GM19328 (cell line): Measurements from ENCODE around the gene RAB33A.

Experiments
- ATAC-seq: cut with Tn5 transposase; IDR thresholded peaks from one replicate; pipeline ENCODE4 v1.9.1; 2021; ENCODE audit warnings: mild to moderate bottlenecking, moderate library complexity; ENCODE audit not compliant: unreplicated experiment

The RAB33A gene

GRCh38 chrX:130171446-130172126, at the start of gene RAB33A:
TSS of gene RAB33A (plus strand) at chrX:130171962. CDS start at chrX:130172063, 101 bp downstream.
- no peak for ATAC-seq

GRCh38 chrX:130124577-130124976, 47.2 kb upstream of the RAB33A start:
- ATAC-seq: no peak

GRCh38 chrX:130125091-130125874, 46.5 kb upstream of the RAB33A start:
- ATAC-seq: no peak

- no peak for ATAC-seq
These were observed 40.8 kb upstream of the RAB33A start for GRCh38 chrX:130130990-130131389.

GRCh38 chrX:130136496-130136895, 35.3 kb upstream of the RAB33A start:
- ATAC-seq: no peak

- ATAC-seq: no peak
These were observed 34.8 kb upstream of the RAB33A start for GRCh38 chrX:130136961-130137360.

- no peak for ATAC-seq
These were observed 32.1 kb upstream of the RAB33A start for GRCh38 chrX:130139474-130140201.

GRCh38 chrX:130144509-130144908, 27.3 kb upstream of the RAB33A start:
- no peak for ATAC-seq

- no peak for ATAC-seq
These were observed 26.6 kb upstream of the RAB33A start for GRCh38 chrX:130145123-130145522.

- ATAC-seq: no peak
These were observed 24.1 kb upstream of the RAB33A start for GRCh38 chrX:130147631-130148030.

- no peak for ATAC-seq
These were observed 16.2 kb upstream of the RAB33A start for GRCh38 chrX:130155564-130155963.

- no peak for ATAC-seq
These were observed 13.5 kb upstream of the RAB33A start for GRCh38 chrX:130158311-130158710.

GRCh38 chrX:130159776-130160175, 12.0 kb upstream of the RAB33A start:
- ATAC-seq: no peak

- no peak for ATAC-seq
These were observed 9.5 kb upstream of the RAB33A start for GRCh38 chrX:130162094-130162735.

GRCh38 chrX:130163398-130163797, 8.4 kb upstream of the RAB33A start:
- no peak for ATAC-seq

GRCh38 chrX:130165181-130165702, 6.5 kb upstream of the RAB33A start:
- ATAC-seq: no peak

- peak; percentile 89 for ATAC-seq
These were observed 5.9 kb upstream of the RAB33A start, which contains the start of gene AIFM1 for GRCh38 chrX:130165703-130166502. TSS of gene AIFM1 (minus strand) at chrX:130165841. CDS start at chrX:130165656, 185 bp downstream.

- ATAC-seq: no peak
These were observed 5.3 kb upstream of the RAB33A start for GRCh38 chrX:130166503-130166777.

GRCh38 chrX:130167040-130167439, 4.7 kb upstream of the RAB33A start:
- no peak for ATAC-seq

GRCh38 chrX:130170752-130171445, 863 bp upstream of the RAB33A start:
- ATAC-seq: peak; percentile 74
